GM12878 (cell line): ENCODE measurements around the gene ITM2C. TPM values are rescaled to one million over a fixed set of nuclear protein-coding genes. Genes with fewer than 3 reads are reported as not detected.

Experiments
- ATAC-seq: fragments of 200-7000 bp; cut with Tn5 transposase; 3 replicates; pipeline ENCODE4 v1.9.1; 2020; ENCODE audit warnings: mild to moderate bottlenecking, moderate library complexity
- BruUV-seq: library from RNA; stranded (reverse); fragments of 400-500 nt; replicated peaks from 2 replicates; lab custom pipeline; 2021; lab: Mats Ljungman, UMichigan
- CTCF ChIA-PET: fragments of 300-600 bp; sonication (Branson Sonifier 250); formaldehyde crosslinking; extraction: SDS; loops from one replicate; lab custom pipeline; 2021; ENCODE audit warnings: inconsistent platforms; lab: Yijun Ruan, JAX
- POLR2A ChIA-PET: fragments of 350-600 bp; formaldehyde crosslinking; extraction: SDS; loops from one replicate; lab custom pipeline; 2021; ENCODE audit warnings: inconsistent platforms; lab: Charles Lee
- RAD21 ChIA-PET: fragments of 300-600 bp; sonication (Branson Sonifier 250); formaldehyde crosslinking; loops from one replicate; lab custom pipeline; 2023; ENCODE audit warnings: antibody characterized with exemption; ENCODE audit not compliant: unreplicated experiment; lab: Charles Lee
- SMC1A ChIA-PET: fragments of 300-600 bp; sonication (Branson Sonifier 250); formaldehyde crosslinking; loops from one replicate; lab custom pipeline; 2023; ENCODE audit not compliant: unreplicated experiment, uncharacterized antibody; lab: Charles Lee
- DNase-seq: peaks from one replicate; pipeline ENCODE4 v3.0.0-alpha.2; 2011; ENCODE audit warnings: low read depth, low spot score
- FAIRE-seq: peaks from 3 replicates; lab custom pipeline; 2011; peaks lifted over from hg19 to GRCh38; lab: Jason Lieb, UNC
- H2AFZ ChIP-seq: 2 replicates; pipeline ENCODE4 v1.6.0; 2011; ENCODE audit warnings: low read depth, low read length, control low read depth; ENCODE audit not compliant: control insufficient read depth
- H3K27ac ChIP-seq: 2 replicates; pipeline ENCODE4 v1.5.1; 2011; ENCODE audit warnings: control low read depth; ENCODE audit not compliant: control insufficient read depth, insufficient read depth
- H3K27me3 ChIP-seq, 2 experiments: replicated peaks in 1 of 2; 2 replicates each; pipeline versions ENCODE4 v1.6.0 to v1.6.1; 2011; ENCODE audit warnings: low read length in 1 of 2; ENCODE audit not compliant: control insufficient read depth in 2 of 2, insufficient read depth in 2 of 2
- H3K36me3 ChIP-seq, 2 experiments: 2 replicates each; pipeline ENCODE4 v1.5.1; 2011; ENCODE audit warnings: low read length in 1 of 2; ENCODE audit not compliant: control insufficient read depth in 2 of 2, insufficient read depth in 2 of 2
- H3K4me1 ChIP-seq: 2 replicates; pipeline ENCODE4 v1.6.1; 2011; ENCODE audit warnings: mild to moderate bottlenecking, low read length, moderate library complexity, mixed read lengths; ENCODE audit not compliant: control insufficient read depth, insufficient read depth
- H3K4me2 ChIP-seq: 2 replicates; pipeline ENCODE4 v1.6.0; 2011; ENCODE audit warnings: control low read depth; ENCODE audit not compliant: control insufficient read depth, insufficient read depth
- H3K4me3 ChIP-seq: fragments of 200-600 bp; sonication (generic); 2 replicates; pipeline ENCODE4 v1.5.1; 2016
- H3K79me2 ChIP-seq: 2 replicates; pipeline ENCODE4 v1.6.0; 2011; ENCODE audit warnings: low read length; ENCODE audit not compliant: control insufficient read depth, insufficient read depth
- H3K9ac ChIP-seq: 2 replicates; pipeline ENCODE4 v1.8.0; 2011; ENCODE audit warnings: low read length, control low read depth, mixed read lengths; ENCODE audit not compliant: control insufficient read depth, insufficient read depth
- H3K9me3 ChIP-seq: replicated peaks from 3 replicates; pipeline ENCODE4 v1.5.1; 2011; ENCODE audit warnings: mild to moderate bottlenecking, low read length; ENCODE audit not compliant: control insufficient read depth, insufficient read depth
- H4K20me1 ChIP-seq: 2 replicates; pipeline ENCODE4 v1.6.0; 2011; ENCODE audit not compliant: control insufficient read depth, insufficient read depth
- BHLHE40 ChIP-seq, 2 experiments: fragments of 450-650 bp in 1 of 2; IDR thresholded peaks; 2 replicates each; pipeline ENCODE4 v1.6.1; 2011 to 2017; ENCODE audit warnings: low read depth in 2 of 2, borderline replicate concordance in 1 of 2, improper control_type of control experiment in 1 of 2, low read length in 1 of 2, mild to moderate bottlenecking in 1 of 2
- DPF2 ChIP-seq: fragments of 450-650 bp; IDR thresholded peaks from 2 replicates; pipeline ENCODE4 v1.6.1; 2017; ENCODE audit warnings: mild to moderate bottlenecking
- HDAC6 ChIP-seq: fragments of 200-600 bp; sonication (generic); IDR thresholded peaks from one replicate; pipeline ENCODE4 v1.8.0; 2017; ENCODE audit warnings: antibody characterized with exemption; ENCODE audit not compliant: unreplicated experiment
- IKZF1 ChIP-seq: fragments of 450-650 bp; conservative IDR thresholded peaks from 2 replicates; pipeline ENCODE4 v1.6.1; 2017; ENCODE audit warnings: antibody characterized with exemption, mild to moderate bottlenecking
- KAT2A ChIP-seq: conservative IDR thresholded peaks from 2 replicates; pipeline ENCODE4 v1.6.1; 2011; ENCODE audit warnings: low read depth, low read length; ENCODE audit not compliant: control insufficient read depth
- PAX8 ChIP-seq: fragments of 450-650 bp; IDR thresholded peaks from 2 replicates; pipeline ENCODE4 v1.6.1; 2017; ENCODE audit warnings: mild to moderate bottlenecking, moderate library complexity
- RB1 ChIP-seq: fragments of 450-650 bp; formaldehyde crosslinking; IDR thresholded peaks from 2 replicates; pipeline ENCODE4 v1.6.1; 2017; ENCODE audit warnings: mild to moderate bottlenecking, borderline replicate concordance
- RFX5 ChIP-seq: IDR thresholded peaks from 2 replicates; pipeline ENCODE4 v1.6.1; 2011; ENCODE audit warnings: low read depth, low read length, improper control_type of control experiment
- SIN3A ChIP-seq: IDR thresholded peaks from 2 replicates; pipeline ENCODE4 v1.6.1; 2012; ENCODE audit warnings: low read depth, low read length, improper control_type of control experiment
- STAT3 ChIP-seq: IDR thresholded peaks from 2 replicates; pipeline ENCODE4 v1.6.1; 2011; ENCODE audit warnings: low read depth, low read length, improper control_type of control experiment
- WGBS: methylation state at CpG from one replicate; pipeline ENCODE4 v1.1.6; 2016; ENCODE audit warnings: low lambda C conversion rate; ENCODE audit not compliant: insufficient replicate concordance, insufficient coverage; ENCODE audit errors: missing lambda C conversion rate; 5-methylcytosine and 5-hydroxymethylcytosine counted together
- in situ Hi-C: fragments of 300-500 bp; cut with MboI; formaldehyde crosslinking; loops from 9 replicates; pipeline ENCODE4 v1.14.3; 2018; ENCODE audit warnings: mixed read lengths
- intact Hi-C: fragments of 100-400 bp; cut with micrococcal nuclease; formaldehyde crosslinking; loops from one replicate; pipeline ENCODE4 v1.14.2; 2022; ENCODE audit not compliant: unreplicated experiment
- polyA plus RNA-seq, 11 experiments: library from polyadenylated mRNA; depleted of rRNA in 4 of 11; unstranded in 6 of 11; stranded (reverse) in 5 of 11; fragments of >200 nt; fragmentation: Nextera tagmentation in 4 of 11; fragmentation: Illumina TruSeq in 1 of 11; extraction: Ambion mirVana in 4 of 11; extraction: Trizol in 1 of 11; gene quantifications; 1 replicate in 1 of 11; 2 replicates in 10 of 11; pipeline versions ENCODE4 v1.2.1 to v1.2.3, GENCODE V29; 2011 to 2016; ENCODE audit warnings: inconsistent platforms in 2 of 11, missing spikeins in 2 of 11, low read depth in 1 of 11
- total RNA-seq, 4 experiments: library from RNA; depleted of rRNA in 3 of 4; stranded (reverse); fragments of >200 nt in 3 of 4; fragmentation: Illumina TruSeq in 1 of 4; extraction: Trizol in 1 of 4; gene quantifications; 2 replicates each; pipeline versions ENCODE4 v1.2.1 to v1.2.3, GENCODE V29; 2013 to 2021
- TF ChIP-seq, protein P1 (sequence below): IDR thresholded peaks from 2 replicates; pipeline ENCODE4 v1.6.1; 2012; ENCODE audit warnings: improper control_type of control experiment, low read depth, low read length; ENCODE audit not compliant: insufficient replicate concordance
- TF ChIP-seq, protein P2 (sequence below), 3 experiments: IDR thresholded peaks in 2 of 3; conservative IDR thresholded peaks in 1 of 3; 2 replicates each; pipeline ENCODE4 v1.5.1; 2011; ENCODE audit warnings: low read depth in 3 of 3, low read length in 3 of 3, mild to moderate bottlenecking in 3 of 3, control low read depth in 2 of 3, moderate library complexity in 2 of 3, inconsistent platforms in 1 of 3, mixed read lengths in 1 of 3; ENCODE audit not compliant: control insufficient read depth in 2 of 3, insufficient read depth in 1 of 3; ENCODE audit errors: extremely low read depth in 1 of 3
- TF ChIP-seq, protein P3 (sequence below): fragments of 450-650 bp; IDR thresholded peaks from 2 replicates; pipeline ENCODE4 v1.6.1; 2017; ENCODE audit warnings: borderline replicate concordance

The ITM2C gene
- total and polyA plus RNA-seq, 10 of the 15 experiments (the other 5 are each of a cell fraction or from before 2014, with no cell fraction given): 5.4 to 195 (median 149) TPM

DNA sequence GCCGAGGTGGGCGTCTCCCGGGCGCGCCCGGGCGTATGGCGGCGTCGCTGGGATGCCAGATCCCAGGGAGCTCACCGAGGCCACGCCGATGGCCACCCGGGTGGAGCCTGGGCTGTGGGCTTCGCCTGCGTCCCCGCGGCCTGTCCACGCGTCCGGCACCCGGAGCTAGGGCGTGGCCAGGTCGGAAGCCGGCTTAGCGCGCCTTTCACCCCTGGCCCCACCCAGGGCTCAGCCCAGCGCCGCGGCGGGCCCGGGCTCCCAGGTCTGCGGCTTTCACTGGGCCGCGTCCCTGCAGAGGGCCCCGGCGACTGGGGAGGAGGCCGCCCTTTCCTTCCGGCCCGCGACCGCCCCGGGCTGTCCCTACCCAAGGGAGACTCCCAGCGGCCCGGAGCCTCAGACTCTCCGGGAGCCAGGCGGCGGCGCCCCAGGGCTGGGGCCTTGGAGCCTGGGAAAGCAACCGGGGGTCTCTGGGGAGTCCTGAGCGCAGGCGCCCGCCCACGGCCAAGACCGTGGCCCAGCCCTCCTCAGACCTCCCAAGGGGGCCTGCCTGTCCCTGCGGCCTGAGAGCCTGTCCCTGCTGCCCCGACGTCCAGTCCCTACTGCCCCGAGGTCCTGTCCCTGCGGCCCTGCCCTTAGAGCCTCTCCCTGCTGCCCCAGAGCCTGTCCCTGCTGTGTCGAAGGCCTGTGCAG, 36.3 kb upstream of the ITM2C start:
- Histone ChIP-seq H2AFZ (peak overlapping the region; percentile 78), H3K79me2 (no peaks in the 10 kb centered on the region), H3K27me3 (no peaks in the 10 kb centered on the region; a peak in 1 of 4 replicates), H3K36me3 (no peaks in the 10 kb centered on the region), H3K4me1 (peaks cover 5% of the 10 kb centered on the region; the same call in 1 of the 2 replicates), H3K4me3 (peak overlapping the region; percentile 45), H3K4me2 (peak overlapping the region; percentile 85), H3K9me3 (peaks cover 3% of the 10 kb centered on the region; the same call in 2 of the 3 replicates), H3K9ac (peak overlapping the region; percentile 42; the same call in 1 of the 2 replicates), H4K20me1 (no peaks in the 10 kb centered on the region), H3K27ac (no peak overlapping the region)
- in situ Hi-C loops (no loop called here), intact Hi-C loops (loop anchor here (5.0 to 10.0 kb wide), 2 partner anchors 566 to 584 kb away; partner anchors contain the start of gene B3GNT7)
- DNase-seq: no peak
- 5% methylated on average over 44 of the region's 61 CpGs for WGBS
- BruUV-seq: no TSS peak
- POLR2A ChIA-PET: no interaction called here
- peak; percentile 78 for ATAC-seq
- CTCF ChIA-PET: interaction anchor here (1.0 to 1.6 kb wide), 3 partner anchors 26 to 160 kb away, joined by 3 read pairs; no protein-coding TSS in a partner anchor
- SMC1A ChIA-PET: interaction anchor here (0.7 kb wide), 1 partner anchor 9 kb away, joined by 3 read pairs; no protein-coding TSS in a partner anchor
- FAIRE-seq: no peak
- RAD21 ChIA-PET: no interaction called here
- no peak for TF ChIP-seq RFX5
- peak; percentile 52 for TF ChIP-seq IKZF1
- TF ChIP-seq PAX8: no peak
- TF ChIP-seq, protein P1, sequence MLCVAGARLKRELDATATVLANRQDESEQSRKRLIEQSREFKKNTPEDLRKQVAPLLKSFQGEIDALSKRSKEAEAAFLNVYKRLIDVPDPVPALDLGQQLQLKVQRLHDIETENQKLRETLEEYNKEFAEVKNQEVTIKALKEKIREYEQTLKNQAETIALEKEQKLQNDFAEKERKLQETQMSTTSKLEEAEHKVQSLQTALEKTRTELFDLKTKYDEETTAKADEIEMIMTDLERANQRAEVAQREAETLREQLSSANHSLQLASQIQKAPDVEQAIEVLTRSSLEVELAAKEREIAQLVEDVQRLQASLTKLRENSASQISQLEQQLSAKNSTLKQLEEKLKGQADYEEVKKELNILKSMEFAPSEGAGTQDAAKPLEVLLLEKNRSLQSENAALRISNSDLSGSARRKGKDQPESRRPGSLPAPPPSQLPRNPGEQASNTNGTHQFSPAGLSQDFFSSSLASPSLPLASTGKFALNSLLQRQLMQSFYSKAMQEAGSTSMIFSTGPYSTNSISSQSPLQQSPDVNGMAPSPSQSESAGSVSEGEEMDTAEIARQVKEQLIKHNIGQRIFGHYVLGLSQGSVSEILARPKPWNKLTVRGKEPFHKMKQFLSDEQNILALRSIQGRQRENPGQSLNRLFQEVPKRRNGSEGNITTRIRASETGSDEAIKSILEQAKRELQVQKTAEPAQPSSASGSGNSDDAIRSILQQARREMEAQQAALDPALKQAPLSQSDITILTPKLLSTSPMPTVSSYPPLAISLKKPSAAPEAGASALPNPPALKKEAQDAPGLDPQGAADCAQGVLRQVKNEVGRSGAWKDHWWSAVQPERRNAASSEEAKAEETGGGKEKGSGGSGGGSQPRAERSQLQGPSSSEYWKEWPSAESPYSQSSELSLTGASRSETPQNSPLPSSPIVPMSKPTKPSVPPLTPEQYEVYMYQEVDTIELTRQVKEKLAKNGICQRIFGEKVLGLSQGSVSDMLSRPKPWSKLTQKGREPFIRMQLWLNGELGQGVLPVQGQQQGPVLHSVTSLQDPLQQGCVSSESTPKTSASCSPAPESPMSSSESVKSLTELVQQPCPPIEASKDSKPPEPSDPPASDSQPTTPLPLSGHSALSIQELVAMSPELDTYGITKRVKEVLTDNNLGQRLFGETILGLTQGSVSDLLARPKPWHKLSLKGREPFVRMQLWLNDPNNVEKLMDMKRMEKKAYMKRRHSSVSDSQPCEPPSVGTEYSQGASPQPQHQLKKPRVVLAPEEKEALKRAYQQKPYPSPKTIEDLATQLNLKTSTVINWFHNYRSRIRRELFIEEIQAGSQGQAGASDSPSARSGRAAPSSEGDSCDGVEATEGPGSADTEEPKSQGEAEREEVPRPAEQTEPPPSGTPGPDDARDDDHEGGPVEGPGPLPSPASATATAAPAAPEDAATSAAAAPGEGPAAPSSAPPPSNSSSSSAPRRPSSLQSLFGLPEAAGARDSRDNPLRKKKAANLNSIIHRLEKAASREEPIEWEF: no peak
- TF ChIP-seq SIN3A: no peak
- TF ChIP-seq, protein P2, sequence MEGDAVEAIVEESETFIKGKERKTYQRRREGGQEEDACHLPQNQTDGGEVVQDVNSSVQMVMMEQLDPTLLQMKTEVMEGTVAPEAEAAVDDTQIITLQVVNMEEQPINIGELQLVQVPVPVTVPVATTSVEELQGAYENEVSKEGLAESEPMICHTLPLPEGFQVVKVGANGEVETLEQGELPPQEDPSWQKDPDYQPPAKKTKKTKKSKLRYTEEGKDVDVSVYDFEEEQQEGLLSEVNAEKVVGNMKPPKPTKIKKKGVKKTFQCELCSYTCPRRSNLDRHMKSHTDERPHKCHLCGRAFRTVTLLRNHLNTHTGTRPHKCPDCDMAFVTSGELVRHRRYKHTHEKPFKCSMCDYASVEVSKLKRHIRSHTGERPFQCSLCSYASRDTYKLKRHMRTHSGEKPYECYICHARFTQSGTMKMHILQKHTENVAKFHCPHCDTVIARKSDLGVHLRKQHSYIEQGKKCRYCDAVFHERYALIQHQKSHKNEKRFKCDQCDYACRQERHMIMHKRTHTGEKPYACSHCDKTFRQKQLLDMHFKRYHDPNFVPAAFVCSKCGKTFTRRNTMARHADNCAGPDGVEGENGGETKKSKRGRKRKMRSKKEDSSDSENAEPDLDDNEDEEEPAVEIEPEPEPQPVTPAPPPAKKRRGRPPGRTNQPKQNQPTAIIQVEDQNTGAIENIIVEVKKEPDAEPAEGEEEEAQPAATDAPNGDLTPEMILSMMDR (IDR thresholded peaks at IDR 0.05 in 2 of 3, conservative IDR thresholded peaks at IDR 0.05 in 1 of 3; ENCODE audit: control insufficient read depth in 2 of 3, extremely low read depth in 1 of 3, insufficient read depth in 1 of 3, low read depth in 3 of 3, low read length in 3 of 3): peak in 1 of 3 experiments; percentile 22; a peak in 1 of 6 replicates
- TF ChIP-seq RB1: no peak
- TF ChIP-seq, protein P3, sequence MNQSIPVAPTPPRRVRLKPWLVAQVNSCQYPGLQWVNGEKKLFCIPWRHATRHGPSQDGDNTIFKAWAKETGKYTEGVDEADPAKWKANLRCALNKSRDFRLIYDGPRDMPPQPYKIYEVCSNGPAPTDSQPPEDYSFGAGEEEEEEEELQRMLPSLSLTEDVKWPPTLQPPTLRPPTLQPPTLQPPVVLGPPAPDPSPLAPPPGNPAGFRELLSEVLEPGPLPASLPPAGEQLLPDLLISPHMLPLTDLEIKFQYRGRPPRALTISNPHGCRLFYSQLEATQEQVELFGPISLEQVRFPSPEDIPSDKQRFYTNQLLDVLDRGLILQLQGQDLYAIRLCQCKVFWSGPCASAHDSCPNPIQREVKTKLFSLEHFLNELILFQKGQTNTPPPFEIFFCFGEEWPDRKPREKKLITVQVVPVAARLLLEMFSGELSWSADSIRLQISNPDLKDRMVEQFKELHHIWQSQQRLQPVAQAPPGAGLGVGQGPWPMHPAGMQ: no peak
- TF ChIP-seq DPF2: 0 out of 2 replicates have a peak, but pooled peaks have one; percentile 34
- TF ChIP-seq KAT2A: no peak
- TF ChIP-seq STAT3: no peak
- TF ChIP-seq HDAC6: peak; percentile 39
- peak in 1 of 2 experiments; percentile 21; a peak in 1 of 4 replicates for TF ChIP-seq BHLHE40 (IDR thresholded peaks at IDR 0.05; ENCODE audit: borderline replicate concordance in 1 of 2, low read depth in 2 of 2, low read length in 1 of 2)
